Heart left ventricle (tissue), 16 donors: ENCODE data around the gene PPIF. TPM values are rescaled to one million over a fixed set of nuclear protein-coding genes. Genes with fewer than 3 reads are reported as not detected.
A peak's percentile ranks its signal among the peaks of the same experiment; 100 is the strongest.

Experiments used
- ATAC-seq, 4 donors: fragments of 200-7000 bp; cut with Tn5 transposase; one replicate each; pipeline ENCODE4 v1.9.1; 2020 to 2022; ENCODE audit warnings: moderate library complexity in 4 of 4, mild to moderate bottlenecking in 3 of 4, moderate number of reproducible peaks in 1 of 4
- DNase-seq, 5 donors: peaks; one replicate each; pipeline ENCODE4 v3.0.0-alpha.2; 2020
- H3K27ac ChIP-seq, 12 donors: fragments of 200-600 bp; sonication (generic) in 4 of 12; one replicate each; pipeline versions ENCODE4 v1.5.0 to v1.8.0; 2016 to 2022; ENCODE audit warnings: mild to moderate bottlenecking in 2 of 12
- H3K27me3 ChIP-seq, 9 donors: fragments of 200-600 bp; sonication (generic) in 2 of 9; one replicate each; pipeline versions ENCODE4 v1.5.1 to v1.8.0; 2016 to 2022; ENCODE audit warnings: mild to moderate bottlenecking in 3 of 9
- H3K36me3 ChIP-seq, 9 donors: fragments of 200-600 bp; sonication (generic) in 2 of 9; one replicate each; pipeline versions ENCODE4 v1.5.0 to v1.8.0; 2018 to 2022; ENCODE audit warnings: mild to moderate bottlenecking in 2 of 9
- H3K4me1 ChIP-seq, 12 donors: fragments of 200-600 bp; sonication (generic) in 4 of 12; one replicate each; pipeline versions ENCODE4 v1.5.0 to v1.8.0; 2016 to 2022; ENCODE audit warnings: mild to moderate bottlenecking in 3 of 12
- H3K4me3 ChIP-seq, 12 donors: fragments of 200-600 bp; sonication (generic) in 4 of 12; one replicate each; pipeline versions ENCODE4 v1.5.0 to v1.8.0; 2017 to 2022; ENCODE audit warnings: mild to moderate bottlenecking in 9 of 12, moderate library complexity in 4 of 12
- H3K9me3 ChIP-seq, 12 donors: fragments of 200-600 bp; sonication (generic) in 4 of 12; one replicate each; pipeline versions ENCODE4 v1.5.0 to v1.8.0; 2016 to 2022; ENCODE audit warnings: mild to moderate bottlenecking in 1 of 12
- CTCF ChIP-seq, 12 donors: fragments of 200-600 bp; sonication (generic) in 4 of 12; IDR thresholded peaks; one replicate each; pipeline versions ENCODE4 v1.5.0 to v1.8.0; 2018 to 2022; ENCODE audit warnings: antibody characterized with exemption in 12 of 12, mild to moderate bottlenecking in 5 of 12
- POLR2A ChIP-seq, 2 donors: fragments of 450-650 bp; IDR thresholded peaks; one replicate each; pipeline ENCODE4 v1.6.1; 2017; ENCODE audit warnings: antibody characterized with exemption in 2 of 2, mild to moderate bottlenecking in 2 of 2, moderate library complexity in 2 of 2
- WGBS, 4 donors: extraction: QIAGEN DNeasy Blood & Tissue Kit in 2 of 4; methylation state at CpG; one replicate each; pipeline versions ENCODE4 v1.1.5 to v1.1.7; 2013 to 2018; 5-methylcytosine and 5-hydroxymethylcytosine counted together
- intact Hi-C, 10 donors: fragments of 100-400 bp; cut with DNase I; formaldehyde crosslinking; loops; one replicate each; pipeline versions ENCODE4 v1.11.1 to v1.14.2; 2022
- polyA plus RNA-seq, 2 donors: library from polyadenylated mRNA; stranded (reverse); fragments of 200-250 nt; gene quantifications; one replicate each; pipeline ENCODE4 v1.2.3, GENCODE V29; 2013
- total RNA-seq, 9 donors: library from RNA; depleted of rRNA in 2 of 9; stranded (reverse); fragments of >200 nt in 2 of 9; fragmentation: NEBNext Ultra II Directional in 3 of 9; extraction: Animal tissue kit (Norgen Biotek cat#: 25700) in 3 of 9; gene quantifications; one replicate each; pipeline versions ENCODE4 v1.1.0 to v1.2.4, GENCODE V29; 2016 to 2023
- donor health status: ischemic (EF 13 %, LVEDD 7.1; RV severe dilation, severe dysfunction).
- donor health status: healthy with polysubstance abuse.
- donor health status: DM: no; HTN: yes; CAD: no.
- donor health status: DM: no; HTN: no; CAD: no.
- donor health status: ischemic (EF 25% LVEDD 6.9; RV normal size, moderate dysfunction).
- donor health status: ischemic (EF 25% LVEDD 5.7; RV mildly dilated, moderate dysfunction).
- donor health status: healthy.
- donor health status: DM: yes; HTN: yes; CAD: no.
- donor health status: ischemic (EF 35%, LVEDD 5.7; RV mildly dilated, moderate dysfunction).
- donor health status: nonischemic (EF 11% LVEDD 7.7; RV severe dilation, severe dysfunction).
- donor health status: DM: yes; HTN: yes; CAD: no.
- donor health status: PGD.
- donor health status: ischemic (EF 29% LVEDD 5.4; RV normal size, mild dysfunction).
- donor health status: nonischemic (EF 23%, LVEDD 6.1; RV moderate dilation, normal function).

Gene PPIF
- total and polyA plus RNA-seq, 11 donors, result 82.8 to 193 (median 128) TPM

GRCh38 chr10:79319115-79319771 is 28.0 kb upstream of the PPIF start:
- H3K9me3 ChIP-seq, result peaks cover 0 to 4% (median 0%) of the 10 kb centered on the region in 12 donors
- H3K4me1 ChIP-seq, result peaks cover 0 to 78% (median 10%) of the 10 kb centered on the region in 12 donors
- TF ChIP-seq POLR2A (IDR thresholded peaks at IDR 0.05), result no peak
- no peak for TF ChIP-seq CTCF (IDR thresholded peaks at IDR 0.05)
- intact Hi-C loops, result no loop called here
- ATAC-seq, result no peak
- H3K27ac ChIP-seq, result no peak overlapping the region
- no peak overlapping the region for H3K4me3 ChIP-seq
- peaks cover 0 to 17% (median 11%) of the 10 kb centered on the region in 9 donors for H3K36me3 ChIP-seq
- no peaks in the 10 kb centered on the region for H3K27me3 ChIP-seq
- WGBS, 4 donors, result 83 to 85% (median 85%) methylated on average over 11 of the region's 11 CpGs
- DNase-seq, result peak in 1 of 5 donors; percentile 16

- intact Hi-C loops, result no loop called here
- ATAC-seq (no peak), DNase-seq (no peak)
- Histone ChIP-seq H3K27me3 (no peaks in the 10 kb centered on the region), H3K4me1 (peaks cover 0 to 79% (median 10%) of the 10 kb centered on the region in 12 donors), H3K36me3 (peaks cover 0 to 8% (median 4%) of the 10 kb centered on the region in 9 donors), H3K4me3 (no peak overlapping the region), H3K9me3 (peaks cover 0 to 4% (median 0%) of the 10 kb centered on the region in 12 donors), H3K27ac (no peak overlapping the region)
- WGBS, 4 donors, result 96 to 100% (median 98%) methylated on average over 2 of the region's 2 CpGs
- no peak for TF ChIP-seq CTCF (IDR thresholded peaks at IDR 0.05)
- TF ChIP-seq POLR2A (IDR thresholded peaks at IDR 0.05), result no peak
Measured at GRCh38 chr10:79320316-79320715, 27.0 kb upstream of the PPIF start.

GRCh38 chr10:79320820-79321493 is 26.3 kb upstream of the PPIF start:
- Histone ChIP-seq H3K4me1 (peaks cover 0 to 79% (median 10%) of the 10 kb centered on the region in 12 donors), H3K4me3 (no peak overlapping the region), H3K36me3 (peaks cover 0 to 2% (median 0%) of the 10 kb centered on the region in 9 donors), H3K27me3 (no peaks in the 10 kb centered on the region), H3K9me3 (peaks cover 0 to 4% (median 0%) of the 10 kb centered on the region in 12 donors), H3K27ac (no peak overlapping the region)
- peak in 3 of 4 donors; percentile 8 to 41 (median 36) for ATAC-seq
- TF ChIP-seq CTCF (IDR thresholded peaks at IDR 0.05) (no peak), POLR2A (IDR thresholded peaks at IDR 0.05) (no peak)
- intact Hi-C loops, result no loop called here
- peak in 2 of 5 donors; percentile 17 to 26 for DNase-seq
- WGBS, 4 donors, result 71 to 75% (median 74%) methylated on average over 6 to 7 of the region's 7 CpGs

- no peaks in the 10 kb centered on the region for H3K27me3 ChIP-seq
- H3K9me3 ChIP-seq, result peaks cover 0 to 4% (median 0%) of the 10 kb centered on the region in 12 donors
- intact Hi-C loops, result no loop called here
- no peak overlapping the region for H3K27ac ChIP-seq
- H3K4me1 ChIP-seq, result peaks cover 0 to 77% (median 10%) of the 10 kb centered on the region in 12 donors
- 88 to 92% (median 91%) methylated on average over 2 of the region's 2 CpGs for WGBS, 4 donors
- DNase-seq (peak in 2 of 5 donors; percentile 18 to 19), ATAC-seq (no peak)
- H3K36me3 ChIP-seq, result no peaks in the 10 kb centered on the region
- H3K4me3 ChIP-seq, result no peak overlapping the region
- TF ChIP-seq CTCF (IDR thresholded peaks at IDR 0.05), result no peak
- no peak for TF ChIP-seq POLR2A (IDR thresholded peaks at IDR 0.05)
Measured at GRCh38 chr10:79321494-79321882, 25.8 kb upstream of the PPIF start.
